AML-193 (cell line): ENCODE results near the gene HAPLN2.

ENCODE experiments used
- DNase-seq, 2 experiments: peaks; one replicate each; lab custom pipeline; 2025; lab: John Stamatoyannopoulos, UW

HAPLN2 gene

DNA sequence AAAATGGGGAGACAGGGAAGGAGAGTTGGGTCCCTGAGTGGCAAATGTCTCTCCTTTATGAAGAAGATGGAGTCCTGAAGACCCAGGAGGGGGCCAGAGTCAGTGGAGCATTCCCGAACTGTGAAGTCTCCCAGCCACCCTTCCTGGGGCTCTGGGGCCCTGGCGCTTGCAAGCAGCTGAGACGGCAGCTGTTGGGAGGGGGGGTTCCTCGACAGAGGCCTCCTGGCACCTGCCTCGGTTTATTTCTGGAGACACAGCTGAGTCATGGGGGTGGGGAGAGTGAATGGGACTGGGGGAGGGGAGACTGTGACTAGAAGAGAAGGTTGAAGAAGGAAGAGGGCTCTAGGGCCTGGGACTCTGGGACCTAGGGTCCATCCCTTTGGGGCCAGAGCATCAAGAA is 44.0 kb downstream of the HAPLN2 start:
- DNase-seq = no peak

DNA sequence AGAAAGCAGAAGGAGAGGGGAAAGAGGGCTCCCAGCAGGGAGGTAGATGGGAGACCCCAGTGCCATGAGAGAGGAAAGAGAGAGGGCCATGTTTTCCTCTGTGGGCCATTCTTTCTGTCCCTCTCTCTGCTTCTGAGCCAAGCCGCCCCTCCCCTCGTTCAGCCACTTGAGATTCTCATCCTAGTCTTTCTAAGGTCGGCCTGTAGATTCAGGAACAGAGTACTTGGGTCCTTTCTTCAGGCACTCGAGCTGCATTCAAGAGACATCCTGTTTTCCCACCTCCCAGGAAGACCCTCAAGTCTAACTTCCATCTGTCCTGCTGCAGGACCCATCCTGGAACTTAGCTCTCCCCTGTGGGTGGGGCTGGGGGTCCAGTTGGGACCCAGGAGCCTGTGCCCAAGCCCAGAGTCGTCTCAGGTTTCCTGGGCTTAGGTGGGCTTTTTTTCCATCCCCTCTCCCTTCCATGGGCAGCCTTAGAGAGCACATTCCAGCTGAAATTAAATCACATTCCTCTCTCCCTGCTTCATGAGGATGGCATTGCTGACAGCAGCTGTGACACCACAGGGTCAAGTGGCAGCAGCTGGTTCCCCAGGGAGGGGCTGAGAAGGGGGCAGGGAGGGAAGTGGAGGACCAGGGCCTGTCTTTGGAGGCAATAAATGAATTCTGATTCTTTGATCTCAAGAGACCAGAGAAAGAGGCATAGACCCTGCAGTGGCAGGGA is 45.0 kb downstream of the HAPLN2 start:
- no peak for DNase-seq

DNA sequence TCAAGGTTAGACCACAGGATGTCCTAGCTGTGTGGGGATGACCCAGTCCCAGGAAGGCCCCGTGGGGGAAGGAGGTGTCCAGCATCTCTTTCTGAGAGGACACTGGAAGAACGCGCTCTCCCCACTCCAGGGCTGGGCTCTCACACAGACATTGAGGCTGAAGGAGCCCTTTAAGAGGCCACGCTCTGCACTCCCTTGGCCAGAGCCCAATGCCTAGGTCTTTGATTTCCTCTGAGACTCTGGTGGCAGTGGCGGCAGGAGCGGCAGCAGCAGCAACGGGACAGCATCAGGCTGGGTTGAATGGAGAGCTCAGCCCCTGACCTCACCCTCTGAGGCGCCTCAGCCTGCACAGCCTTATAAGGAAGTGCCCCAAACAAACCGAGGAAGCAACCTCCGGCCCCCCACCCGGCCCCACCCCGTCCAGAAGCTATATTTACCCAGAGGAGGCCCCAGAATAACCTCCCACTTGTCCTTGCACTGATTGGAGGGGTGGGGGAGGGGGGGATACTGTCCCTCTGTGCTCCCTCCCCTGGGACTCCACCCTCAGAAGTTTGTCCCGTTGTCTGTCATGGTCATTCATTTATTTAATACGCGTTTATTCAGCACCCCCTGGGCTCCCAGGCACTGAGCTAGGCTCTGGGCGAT is 45.7 kb downstream of the HAPLN2 start:
- no peak for DNase-seq

DNA sequence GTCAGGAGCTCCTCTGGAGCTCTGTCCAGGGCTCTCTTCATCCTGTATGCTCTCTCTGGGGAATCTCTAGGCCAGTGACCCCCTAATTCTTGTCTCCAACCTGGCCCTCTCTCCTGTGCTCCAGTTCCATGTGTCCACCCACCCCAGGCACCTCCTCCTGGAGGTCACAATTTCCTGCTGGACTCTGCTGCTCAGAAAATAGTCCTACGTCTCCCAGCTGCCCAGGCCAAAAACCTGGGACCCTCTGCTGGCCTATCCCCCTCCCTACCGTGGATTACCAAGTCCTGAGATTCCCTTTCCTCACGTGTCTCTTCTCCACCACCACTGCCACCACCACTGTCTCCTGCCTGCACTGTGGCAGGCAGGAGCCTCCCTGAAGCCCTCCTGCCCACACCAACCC is 46.3 kb downstream of the HAPLN2 start:
- DNase-seq = no peak

DNA sequence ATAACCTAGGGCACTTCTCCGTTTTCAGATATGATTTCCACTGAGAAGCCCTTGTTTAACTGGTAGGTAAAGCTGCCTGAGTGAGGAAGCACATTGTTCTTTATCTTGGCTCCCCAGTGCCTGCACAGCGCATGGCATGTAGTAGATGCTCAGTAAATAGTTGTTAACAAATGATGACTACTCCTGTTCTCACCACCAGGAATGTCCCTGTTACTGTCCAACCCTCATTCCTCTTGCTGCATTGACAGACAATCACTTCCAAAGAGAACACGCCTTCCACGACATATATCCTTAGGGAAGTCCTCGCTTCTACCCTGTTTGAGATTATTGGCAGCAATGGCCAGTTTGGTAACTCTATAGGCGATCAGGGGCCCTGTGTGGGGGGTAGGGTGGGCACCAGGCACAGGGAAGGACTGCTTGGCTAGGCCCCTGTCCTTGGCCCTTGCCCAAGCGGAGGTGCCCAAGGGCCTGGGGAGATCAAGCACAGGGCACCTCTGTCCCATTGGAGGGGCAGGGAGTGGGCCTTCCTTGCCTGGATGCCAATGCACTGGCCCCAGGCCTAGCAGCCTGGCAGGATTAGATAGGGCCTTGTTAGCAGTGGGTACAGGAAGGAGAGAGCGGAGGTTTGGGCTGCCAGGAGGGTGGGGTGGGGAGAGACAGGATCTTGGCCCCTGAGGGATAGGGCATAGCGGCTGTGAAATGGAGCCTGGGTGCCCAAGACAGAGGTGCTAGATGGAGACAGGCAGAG is 47.8 kb downstream of the HAPLN2 start:
- no peak for DNase-seq

DNA sequence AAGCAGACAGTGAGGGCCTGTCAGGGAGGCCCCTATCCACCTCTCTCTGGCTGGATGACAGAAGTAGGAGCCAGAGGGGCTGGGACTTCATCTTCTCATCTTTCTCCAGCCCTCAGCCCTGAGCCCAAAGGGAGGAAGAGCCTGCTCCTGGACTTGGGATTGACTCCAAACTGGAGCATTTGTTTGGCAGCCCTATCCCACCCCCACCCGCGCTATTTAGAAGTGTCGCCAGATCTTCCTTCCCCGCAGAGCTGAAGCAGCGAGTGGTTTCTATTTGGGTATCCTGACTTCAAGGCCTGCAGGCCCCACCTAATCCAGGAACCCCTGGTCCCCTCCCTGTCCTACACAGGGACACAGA is 48.4 kb downstream of the HAPLN2 start:
- no peak for DNase-seq

DNA sequence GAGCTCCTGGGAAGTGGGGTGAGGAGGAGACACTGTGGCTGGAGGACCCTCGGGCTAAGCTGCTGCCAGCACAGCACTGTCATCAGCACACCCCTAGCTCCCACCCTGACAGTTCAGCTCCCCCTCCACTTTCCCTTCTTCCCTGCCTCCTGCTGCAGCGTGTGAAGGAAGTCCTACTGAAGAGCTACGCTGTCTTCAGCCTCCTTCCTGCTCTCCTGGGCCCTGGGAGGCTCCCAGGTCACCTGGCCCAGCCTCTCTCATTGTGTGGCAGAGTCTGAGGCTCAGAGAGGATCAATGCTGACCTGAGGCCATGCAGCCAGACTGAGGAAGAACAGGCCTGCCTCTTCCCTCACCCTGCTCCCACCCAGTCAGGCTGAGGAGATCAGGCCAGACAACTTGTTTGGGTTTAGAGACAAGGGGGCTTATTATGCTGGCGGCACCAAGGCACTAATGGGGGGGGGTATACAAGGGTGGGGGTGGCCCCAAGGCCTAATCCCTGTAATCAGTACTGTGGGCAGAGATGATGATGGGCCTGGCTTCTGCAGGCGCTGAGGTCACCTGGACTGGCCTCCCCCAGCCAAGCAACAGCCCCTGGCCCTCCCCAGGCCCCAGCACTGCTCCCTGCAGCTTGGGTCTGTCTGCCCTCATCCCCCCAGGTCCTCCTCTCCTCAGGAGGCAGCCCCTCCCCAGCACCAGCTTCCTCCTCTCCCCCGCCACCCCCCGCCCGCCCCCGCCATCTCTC is 48.9 kb downstream of the HAPLN2 start:
- DNase-seq = no peak

DNA sequence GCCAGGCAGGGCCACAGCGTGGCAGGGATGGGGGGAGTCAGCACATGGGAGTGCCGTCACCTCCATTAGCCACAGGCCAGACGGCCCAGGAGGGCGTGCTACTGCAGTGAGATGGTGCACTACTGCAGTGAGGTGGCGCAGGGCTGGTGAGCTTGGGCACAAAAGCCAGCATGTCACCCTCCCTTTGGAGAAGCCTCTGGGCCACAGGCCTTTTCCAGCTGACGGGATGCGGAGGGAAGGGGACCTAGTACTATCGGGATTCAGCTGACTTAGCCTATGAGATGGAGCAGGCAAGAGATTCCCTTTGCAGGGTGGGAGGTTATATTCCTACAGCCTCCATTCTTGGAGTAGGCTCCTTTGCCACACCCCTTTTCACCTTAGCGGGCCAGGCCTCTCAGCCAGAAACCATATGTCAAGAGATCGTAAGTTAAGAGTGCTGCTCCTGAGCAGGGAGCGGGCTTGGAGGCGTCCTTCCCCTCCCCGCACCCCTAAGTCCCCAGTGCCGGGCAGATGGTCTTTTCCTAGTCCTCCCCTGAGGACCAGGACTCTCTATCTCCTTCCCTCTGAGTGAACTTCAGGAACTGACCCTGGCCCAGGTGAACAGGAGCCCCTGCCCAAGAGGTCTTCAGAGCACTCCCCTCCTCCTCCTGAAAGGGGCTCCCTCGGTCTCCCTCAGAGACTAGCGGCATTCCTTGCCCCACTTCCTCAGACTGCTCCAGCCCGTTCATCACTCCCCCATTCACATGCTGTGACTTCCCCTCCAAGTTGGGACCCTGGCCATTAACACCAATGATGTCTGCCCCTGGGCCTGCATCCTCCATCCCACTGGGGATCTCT is 49.8 kb downstream of the HAPLN2 start:
- no peak for DNase-seq

DNA sequence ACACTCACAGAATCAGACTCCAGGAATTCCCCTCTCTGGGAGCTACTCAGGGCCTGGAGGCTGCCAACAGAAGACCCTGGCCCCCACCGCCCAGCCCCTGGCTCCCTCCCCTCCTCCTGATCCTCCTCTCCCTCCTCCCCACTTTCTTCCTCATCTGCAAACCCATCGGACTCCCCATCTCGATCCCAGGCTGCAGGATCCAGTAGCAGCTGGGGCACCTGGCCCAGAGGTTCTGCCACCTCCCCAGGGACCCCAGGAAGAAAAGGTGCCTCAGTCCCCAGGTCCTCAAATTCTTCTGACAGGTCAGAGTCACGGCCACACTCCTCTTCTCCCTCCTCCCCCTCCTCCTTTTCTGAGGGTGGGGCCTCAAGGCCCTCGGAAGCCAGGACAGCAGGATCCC is 50.6 kb downstream of the HAPLN2 start:
- no peak for DNase-seq

DNA sequence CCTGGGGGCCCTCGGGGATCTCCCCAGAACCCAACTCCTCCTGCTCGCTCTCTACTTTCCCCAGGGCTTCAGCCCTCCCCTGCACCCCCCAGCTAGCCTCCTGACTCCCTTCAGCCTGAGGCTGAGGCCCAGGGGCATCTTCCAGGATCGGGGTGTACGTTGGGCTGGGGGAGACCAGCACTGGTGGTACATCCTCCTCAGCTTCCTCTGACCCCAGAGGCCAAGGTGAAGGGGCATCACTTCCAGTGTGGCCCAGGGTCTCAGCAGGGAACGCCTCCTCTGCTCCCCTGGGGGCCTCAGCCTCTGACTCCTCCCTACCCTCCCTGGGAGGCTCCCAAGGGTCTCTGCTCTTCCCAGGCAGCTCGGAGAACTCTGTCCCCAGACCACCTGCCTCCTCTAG is 51.1 kb downstream of the HAPLN2 start:
- no peak for DNase-seq

DNA sequence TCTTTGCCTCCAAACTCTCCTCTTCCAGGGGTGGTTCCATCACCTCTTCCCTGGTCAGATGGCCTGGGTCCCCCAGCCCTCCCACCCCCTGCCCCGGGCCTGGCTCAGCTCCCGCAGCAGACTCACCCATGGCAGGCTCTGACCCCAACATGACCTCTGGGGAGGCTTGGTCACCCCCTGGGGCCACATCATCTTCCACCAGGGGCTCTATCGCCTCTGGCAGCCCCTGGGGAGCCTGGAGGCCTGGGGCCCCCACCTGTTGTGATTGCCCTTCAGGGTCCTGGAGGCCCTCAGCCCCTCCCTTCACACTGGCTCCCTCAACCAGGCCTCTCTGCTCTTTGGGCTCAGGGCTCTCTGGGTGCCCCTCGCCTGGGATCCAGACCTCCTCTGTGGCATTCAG is 51.6 kb downstream of the HAPLN2 start:
- no peak for DNase-seq

DNA sequence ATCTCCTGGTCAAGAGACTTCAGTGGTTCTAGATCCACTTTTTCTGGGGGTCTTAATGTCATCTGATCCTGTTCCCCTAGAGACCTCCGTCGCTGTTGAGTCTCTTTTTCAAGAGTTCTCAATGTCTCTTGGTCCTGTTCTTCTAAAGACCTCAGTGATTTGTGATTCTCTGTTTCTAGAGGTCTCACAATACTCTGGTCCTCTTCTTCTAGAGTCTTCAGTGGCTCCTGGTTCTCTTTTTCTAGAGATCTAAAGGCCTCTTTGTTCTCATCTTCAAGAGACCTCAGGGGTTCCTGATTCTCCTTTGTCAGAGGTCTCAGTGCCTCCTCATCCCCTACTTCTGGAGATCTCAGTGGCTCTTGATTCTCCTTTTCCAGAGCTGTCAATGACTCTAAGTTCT is 52.6 kb downstream of the HAPLN2 start:
- no peak for DNase-seq

DNA sequence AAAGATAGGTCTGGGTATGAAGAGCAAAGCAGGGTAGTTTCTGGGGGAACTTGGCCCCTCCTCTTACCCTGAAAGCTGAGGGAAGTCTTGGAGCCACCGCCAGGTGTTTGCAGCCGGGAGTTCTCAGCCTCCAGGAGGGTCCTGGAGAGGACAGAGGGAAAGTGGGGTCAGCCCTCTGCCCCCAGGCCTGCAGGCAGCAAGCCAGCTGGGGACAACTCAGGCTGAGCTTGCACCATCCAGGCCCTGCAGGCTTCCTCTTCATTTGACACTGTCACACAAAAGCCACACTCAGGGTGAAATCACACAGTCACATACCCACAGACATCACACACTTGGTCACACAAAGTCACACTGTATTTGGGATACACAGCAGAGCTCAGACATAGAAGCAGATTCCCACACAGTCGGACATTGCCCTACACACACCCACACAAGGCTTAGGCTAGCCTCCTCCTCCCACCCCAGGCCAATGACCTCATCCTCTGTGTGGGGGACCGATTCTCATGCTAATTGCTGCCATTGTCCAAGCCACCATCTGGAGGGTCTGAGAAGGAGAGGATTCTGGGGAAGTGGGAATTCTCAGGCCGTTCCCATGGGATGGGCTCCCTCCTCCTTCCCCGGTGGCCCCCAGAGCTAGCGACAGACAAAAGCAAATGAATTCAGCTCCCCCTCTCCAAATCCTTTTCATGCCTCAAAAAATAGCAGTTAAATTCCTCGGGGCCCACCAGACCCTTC is 54.3 kb downstream of the HAPLN2 start:
- DNase-seq = peak; percentile 32 to 48
